ENCODE measurements around the gene HHEX. TPM values are rescaled to one million over a fixed set of nuclear protein-coding genes. Genes with fewer than 3 reads are reported as not detected.

Gene HHEX
- total RNA-seq, 6 donors from 2014 or later: 5.8 to 21.9 (median 15.8) TPM

- Histone ChIP-seq H3K4me3 (peak overlapping the region; percentile 32 to 89 (median 78)), H3K36me3 (peaks cover 0 to 7% (median 2%) of the 10 kb centered on the region in 4 donors), H3K4me1 (peaks cover 15 to 43% (median 17%) of the 10 kb centered on the region in 4 donors), H3K9me3 (no peaks in the 10 kb centered on the region), H3K27ac (peak overlapping the region; percentile 90 to 99 (median 95)), H3K27me3 (peaks cover 0 to 9% (median 0%) of the 10 kb centered on the region in 4 donors)
- 27 to 38% methylated on average over 16 to 35 of the region's 35 CpGs for WGBS, 2 donors
- peak; percentile 60 to 75 for TF ChIP-seq POLR2AphosphoS5 (IDR thresholded peaks at IDR 0.05)
- peak in 1 of 4 donors; percentile 55 for TF ChIP-seq EP300 (IDR thresholded peaks at IDR 0.05)
- TF ChIP-seq CTCF (IDR thresholded peaks at IDR 0.05): no peak
- peak in 1 of 4 donors; percentile 26 for TF ChIP-seq POLR2A (IDR thresholded peaks at IDR 0.05)
- peak; percentile 76 to 90 for DNase-seq
- ATAC-seq (ENCODE audit: low FRiP score in 2 of 2): peak; percentile 47 to 61
Observed at GRCh38 chr10:92691591-92692079, 1.9 kb downstream of the HHEX start.

- DNase-seq (peak in 1 of 2 donors; percentile 80), ATAC-seq (ENCODE audit: low FRiP score in 2 of 2) (no peak)
- H3K4me1 ChIP-seq: peaks cover 15 to 43% (median 17%) of the 10 kb centered on the region in 4 donors
- 36 to 41% methylated on average over 29 to 34 of the region's 34 CpGs for WGBS, 2 donors
- peak overlapping the region; percentile 32 to 89 (median 78) for H3K4me3 ChIP-seq
- no peaks in the 10 kb centered on the region for H3K9me3 ChIP-seq
- no peak for TF ChIP-seq POLR2A (IDR thresholded peaks at IDR 0.05)
- no peak for TF ChIP-seq CTCF (IDR thresholded peaks at IDR 0.05)
- TF ChIP-seq EP300 (IDR thresholded peaks at IDR 0.05): no peak
- TF ChIP-seq POLR2AphosphoS5 (IDR thresholded peaks at IDR 0.05): no peak
- H3K36me3 ChIP-seq: peaks cover 0 to 7% (median 2%) of the 10 kb centered on the region in 4 donors
- peaks cover 0 to 9% (median 0%) of the 10 kb centered on the region in 4 donors for H3K27me3 ChIP-seq
- H3K27ac ChIP-seq: peak overlapping the region; percentile 90 to 99 (median 95)
Observed at GRCh38 chr10:92692080-92692671, 2.4 kb downstream of the HHEX start.

GRCh38 chr10:92692697-92693533 lies 3.2 kb downstream of the HHEX start:
- H3K4me3 ChIP-seq: peak overlapping the region in 3 of 4 donors; percentile 75 to 89 (median 80)
- no peak for TF ChIP-seq POLR2AphosphoS5 (IDR thresholded peaks at IDR 0.05)
- TF ChIP-seq EP300 (IDR thresholded peaks at IDR 0.05): no peak
- TF ChIP-seq CTCF (IDR thresholded peaks at IDR 0.05): no peak
- no peak for TF ChIP-seq POLR2A (IDR thresholded peaks at IDR 0.05)
- peaks cover 0 to 7% (median 2%) of the 10 kb centered on the region in 4 donors for H3K36me3 ChIP-seq
- peaks cover 15 to 43% (median 17%) of the 10 kb centered on the region in 4 donors for H3K4me1 ChIP-seq
- no peaks in the 10 kb centered on the region for H3K9me3 ChIP-seq
- 39 to 47% methylated on average over 7 of the region's 7 CpGs for WGBS, 2 donors
- ATAC-seq (ENCODE audit: low FRiP score in 2 of 2) (no peak), DNase-seq (no peak)
- H3K27me3 ChIP-seq: peaks cover 0 to 9% (median 0%) of the 10 kb centered on the region in 4 donors
- H3K27ac ChIP-seq: peak overlapping the region in 3 of 4 donors; percentile 90 to 99 (median 95)

GRCh38 chr10:92693534-92693893 lies 3.8 kb downstream of the HHEX start:
- Histone ChIP-seq H3K4me1 (peaks cover 12 to 40% (median 16%) of the 10 kb centered on the region in 4 donors), H3K27me3 (peaks cover 0 to 9% (median 0%) of the 10 kb centered on the region in 4 donors), H3K9me3 (no peaks in the 10 kb centered on the region), H3K36me3 (peaks cover 0 to 7% (median 2%) of the 10 kb centered on the region in 4 donors), H3K4me3 (no peak overlapping the region), H3K27ac (no peak overlapping the region)
- WGBS, 2 donors: 67 to 83% methylated on average over 1 of the region's 1 CpG
- no peak for DNase-seq
- TF ChIP-seq CTCF (IDR thresholded peaks at IDR 0.05) (no peak), POLR2AphosphoS5 (IDR thresholded peaks at IDR 0.05) (no peak), POLR2A (IDR thresholded peaks at IDR 0.05) (no peak), EP300 (IDR thresholded peaks at IDR 0.05) (no peak)
- ATAC-seq (ENCODE audit: low FRiP score in 2 of 2): no peak
